Psoas muscle (tissue), 8 donors: ENCODE data around the gene GOSR1. TPM values are rescaled to one million over a fixed set of nuclear protein-coding genes. Genes with fewer than 3 reads are reported as not detected.
"Not testable (repeated sequence)": the region's sequence is repeated elsewhere in the genome, so short reads cannot be mapped to it uniquely, and the experiment has no call there.

Source experiments
- ATAC-seq, 4 donors: fragments of 200-7000 bp; cut with Tn5 transposase; one replicate each; pipeline ENCODE4 v1.9.1; 2020; ENCODE audit warnings: moderate library complexity in 3 of 4, mild to moderate bottlenecking in 2 of 4
- DNase-seq, 2 donors: peaks; one replicate each; pipeline ENCODE4 v3.0.0-alpha.2; 2020
- H3K27ac ChIP-seq: fragments of 200-600 bp; one replicate; pipeline ENCODE4 v1.8.0; 2022
- H3K27me3 ChIP-seq, 3 donors: fragments of 200-600 bp in 1 of 3; one replicate each; pipeline versions ENCODE4 v1.6.1 to v1.8.0; 2013 to 2022; ENCODE audit warnings: low read length in 2 of 3, mild to moderate bottlenecking in 2 of 3, moderate library complexity in 1 of 3; ENCODE audit not compliant: insufficient read depth in 3 of 3
- H3K36me3 ChIP-seq, 2 donors: fragments of 200-600 bp in 1 of 2; one replicate each; pipeline versions ENCODE4 v1.6.1 to v1.8.0; 2013 to 2022; ENCODE audit warnings: low read depth in 1 of 2, mild to moderate bottlenecking in 1 of 2, moderate library complexity in 1 of 2; ENCODE audit not compliant: insufficient read depth in 1 of 2
- H3K4me1 ChIP-seq: fragments of 200-600 bp; one replicate; pipeline ENCODE4 v1.8.0; 2022
- H3K4me3 ChIP-seq: fragments of 200-600 bp; one replicate; pipeline ENCODE4 v1.8.0; 2022; ENCODE audit warnings: mild to moderate bottlenecking
- H3K9me3 ChIP-seq: fragments of 200-600 bp; one replicate; pipeline ENCODE4 v1.8.0; 2022
- CTCF ChIP-seq: fragments of 200-600 bp; IDR thresholded peaks from one replicate; pipeline ENCODE4 v1.8.0; 2022; ENCODE audit warnings: antibody characterized with exemption
- WGBS, 3 donors: extraction: QIAGEN DNeasy Blood & Tissue Kit; methylation state at CpG; one replicate each; pipeline versions ENCODE4 v1.1.6 to v1.1.7; 2013; 5-methylcytosine and 5-hydroxymethylcytosine counted together
- intact Hi-C, 2 donors: fragments of 100-400 bp; cut with DNase I; formaldehyde crosslinking; loops; one replicate each; pipeline versions ENCODE4 v1.11.0 to v1.14.2; 2022
- polyA plus RNA-seq, 3 donors: library from polyadenylated mRNA; stranded (reverse); fragments of 200-250 nt; gene quantifications; one replicate each; pipeline ENCODE4 v1.2.3, GENCODE V29; 2013
- total RNA-seq, 4 donors: library from RNA; stranded (reverse); fragmentation: NEBNext Ultra II Directional in 2 of 4; extraction: Animal tissue kit (Norgen Biotek cat#: 25700) in 2 of 4; gene quantifications; one replicate each; pipeline versions ENCODE4 v1.2.1 to v1.2.4, GENCODE V29; 2021 to 2023
- donor health status: healthy with polysubstance abuse.
- donor health status: DM: no; HTN: no; CAD: no; lungs with moderate emphysema.
- donor health status: Bipolar disorder and iron deficiency.
- donor health status: healthy.
- donor health status: DM: yes; HTN: yes; CAD: no.
- donor health status: DM: no; HTN: no; CAD: no.
- donor health status: DM: no; HTN: no; CAD: no.
- donor health status: DM: yes; HTN: yes; CAD: no.

Gene GOSR1
- total and polyA plus RNA-seq, 7 donors, result 10.0 to 38.2 (median 26.8) TPM

- H3K4me3 ChIP-seq, intact Hi-C loops, H3K4me1 ChIP-seq, ATAC-seq, H3K9me3 ChIP-seq, H3K27ac ChIP-seq, DNase-seq, H3K27me3 ChIP-seq, H3K36me3 ChIP-seq: not testable (repeated sequence)
- 59% methylated on average over 9 of the region's 9 CpGs for WGBS, 3 donors
Measured at GRCh38 chr17:30563131-30563904, 86.1 kb downstream of the GOSR1 start.

- H3K4me1 ChIP-seq, ATAC-seq, H3K27me3 ChIP-seq, H3K36me3 ChIP-seq, H3K27ac ChIP-seq, H3K4me3 ChIP-seq, DNase-seq, H3K9me3 ChIP-seq, intact Hi-C loops: not testable (repeated sequence)
- WGBS, 3 donors, result 63 to 68% (median 66%) methylated on average over 7 of the region's 7 CpGs
Measured at GRCh38 chr17:30563905-30564390, 86.7 kb downstream of the GOSR1 start.

GRCh38 chr17:30564422-30565072, 87.3 kb downstream of the GOSR1 start:
- H3K4me3 ChIP-seq, H3K9me3 ChIP-seq, DNase-seq, intact Hi-C loops, H3K4me1 ChIP-seq, H3K27me3 ChIP-seq, H3K27ac ChIP-seq, ATAC-seq, H3K36me3 ChIP-seq: not testable (repeated sequence)
- 38 to 45% (median 40%) methylated on average over 13 of the region's 13 CpGs for WGBS, 3 donors

GRCh38 chr17:30565073-30565935, 88.1 kb downstream of the GOSR1 start:
- DNase-seq (no peak), ATAC-seq (no peak)
- H3K27ac ChIP-seq, result no peak overlapping the region
- TF ChIP-seq CTCF, result no peak
- H3K4me1 ChIP-seq, result no peaks in the 10 kb centered on the region
- H3K27me3 ChIP-seq, result no peaks in the 10 kb centered on the region
- H3K9me3 ChIP-seq, result no peaks in the 10 kb centered on the region
- no peak overlapping the region for H3K4me3 ChIP-seq
- WGBS, 3 donors, result 49 to 55% (median 52%) methylated on average over 9 of the region's 9 CpGs
- no peaks in the 10 kb centered on the region for H3K36me3 ChIP-seq
- intact Hi-C loops, result no loop called here

GRCh38 chr17:30566104-30566503, 88.9 kb downstream of the GOSR1 start:
- intact Hi-C loops, H3K36me3 ChIP-seq, H3K9me3 ChIP-seq, H3K4me1 ChIP-seq, H3K4me3 ChIP-seq, DNase-seq, H3K27me3 ChIP-seq, H3K27ac ChIP-seq, ATAC-seq: not testable (repeated sequence)
- WGBS, 3 donors, result 59 to 66% (median 65%) methylated on average over 3 to 4 of the region's 4 CpGs

GRCh38 chr17:30566516-30567225, 89.5 kb downstream of the GOSR1 start:
- intact Hi-C loops, H3K4me1 ChIP-seq, H3K9me3 ChIP-seq, H3K27me3 ChIP-seq, DNase-seq, H3K36me3 ChIP-seq, H3K27ac ChIP-seq, H3K4me3 ChIP-seq, ATAC-seq: not testable (repeated sequence)
- WGBS, 3 donors, result 73 to 79% (median 74%) methylated on average over 10 of the region's 10 CpGs
